Common myeloid progenitor, CD34-positive (primary cell): ENCODE measurements around the gene ANKRD16.

Experiments used
- CTCF ChIA-PET: fragments of 350-600 bp; sonication (Branson Sonifier 250); formaldehyde crosslinking; loops from one replicate; lab custom pipeline; 2021; ENCODE audit warnings: antibody characterized with exemption; lab: Charles Lee
- POLR2A ChIA-PET: fragments of 350-600 bp; sonication (Branson Sonifier 250); formaldehyde crosslinking; loops from one replicate; lab custom pipeline; 2021; ENCODE audit warnings: antibody characterized with exemption; lab: Charles Lee
- DNase-seq, 3 donors: peaks; one replicate each; pipeline versions ENCODE4 v3.0.0 to v3.0.0-alpha.2; 2013
- H3K27ac ChIP-seq, 2 experiments: 1 replicate in 1 of 2; 2 replicates in 1 of 2; pipeline ENCODE4 v1.7.0; 2013; ENCODE audit warnings: inconsistent platforms in 2 of 2, low read length in 2 of 2, mild to moderate bottlenecking in 2 of 2, low read depth in 1 of 2, moderate library complexity in 1 of 2; ENCODE audit not compliant: severe bottlenecking in 2 of 2, insufficient read depth in 1 of 2, poor library complexity in 1 of 2
- H3K27me3 ChIP-seq, 5 experiments: replicated peaks in 2 of 5; 1 replicate in 3 of 5; 2 replicates in 2 of 5; pipeline versions ENCODE4 v1.6.1 to v1.7.0; 2013; ENCODE audit warnings: low read length in 4 of 5, mild to moderate bottlenecking in 2 of 5, moderate library complexity in 2 of 5, inconsistent platforms in 1 of 5; ENCODE audit not compliant: insufficient read depth in 5 of 5, control insufficient read depth in 4 of 5
- H3K36me3 ChIP-seq, 4 experiments: 1 replicate in 2 of 4; 2 replicates in 2 of 4; pipeline versions ENCODE4 v1.6.1 to v1.7.0; 2013; ENCODE audit warnings: low read length in 3 of 4, control low read depth in 1 of 4, mild to moderate bottlenecking in 1 of 4; ENCODE audit not compliant: control insufficient read depth in 4 of 4, insufficient read depth in 4 of 4
- H3K4me1 ChIP-seq, 4 experiments: 1 replicate in 3 of 4; 2 replicates in 1 of 4; pipeline versions ENCODE4 v1.6.1 to v1.7.1; 2013; ENCODE audit warnings: low read length in 3 of 4, mild to moderate bottlenecking in 3 of 4, control low read depth in 1 of 4, inconsistent platforms in 1 of 4, moderate library complexity in 1 of 4; ENCODE audit not compliant: control insufficient read depth in 4 of 4, insufficient read depth in 4 of 4; ENCODE audit errors: control extremely low read depth in 1 of 4
- H3K4me3 ChIP-seq, 7 experiments: 1 replicate in 4 of 7; 2 replicates in 3 of 7; pipeline versions ENCODE4 v1.5.1 to v1.7.0; 2013; ENCODE audit warnings: mild to moderate bottlenecking in 7 of 7, low read length in 6 of 7, moderate library complexity in 6 of 7, inconsistent platforms in 2 of 7, low read depth in 2 of 7, control low read depth in 1 of 7; ENCODE audit not compliant: insufficient read depth in 4 of 7, control insufficient read depth in 1 of 7; ENCODE audit errors: extremely low read depth in 1 of 7
- H3K9me3 ChIP-seq, 5 experiments: 1 replicate in 4 of 5; 2 replicates in 1 of 5; pipeline versions ENCODE4 v1.6.1 to v1.7.1; 2013; ENCODE audit warnings: low read length in 4 of 5, mild to moderate bottlenecking in 2 of 5, inconsistent platforms in 1 of 5, low read depth in 1 of 5, moderate library complexity in 1 of 5; ENCODE audit not compliant: control insufficient read depth in 4 of 5, insufficient read depth in 2 of 5; ENCODE audit errors: control extremely low read depth in 1 of 5
- WGBS: methylation state at CpG from one replicate; pipeline ENCODE4 v1.1.5; 2013; ENCODE audit not compliant: insufficient coverage; 5-methylcytosine and 5-hydroxymethylcytosine counted together

ANKRD16 gene

GRCh38 chr10:5930272-5930671 is 40.6 kb upstream of the ANKRD16 start:
- H3K4me1 ChIP-seq, result no peaks in the 10 kb centered on the region
- H3K36me3 ChIP-seq, result peaks cover 21 to 69% (median 52%) of the 10 kb centered on the region in 4 experiments
- 92% methylated on average over 10 of the region's 11 CpGs for WGBS
- DNase-seq, result no peak
- no peak overlapping the region for H3K27ac ChIP-seq
- no peak overlapping the region for H3K4me3 ChIP-seq
- no peaks in the 10 kb centered on the region for H3K27me3 ChIP-seq
- no peaks in the 10 kb centered on the region for H3K9me3 ChIP-seq
- ChIA-PET POLR2A (interaction anchor here (0.6 kb wide), 1 partner anchor 31 kb away, joined by 3 read pairs; no protein-coding TSS in a partner anchor), CTCF (no interaction called here)

- no peak overlapping the region for H3K4me3 ChIP-seq
- no peaks in the 10 kb centered on the region for H3K4me1 ChIP-seq
- CTCF ChIA-PET, result no interaction called here
- DNase-seq, result no peak
- peaks cover 19 to 72% (median 53%) of the 10 kb centered on the region in 4 experiments for H3K36me3 ChIP-seq
- no peak overlapping the region for H3K27ac ChIP-seq
- no peaks in the 10 kb centered on the region for H3K27me3 ChIP-seq
- H3K9me3 ChIP-seq, result no peaks in the 10 kb centered on the region
- POLR2A ChIA-PET, result no interaction called here
- 98% methylated on average over 5 of the region's 8 CpGs for WGBS
These were observed 39.7 kb upstream of the ANKRD16 start for GRCh38 chr10:5929442-5929841.

- POLR2A ChIA-PET, result no interaction called here
- no peak overlapping the region for H3K4me3 ChIP-seq
- no peaks in the 10 kb centered on the region for H3K27me3 ChIP-seq
- H3K36me3 ChIP-seq, result peaks cover 22 to 85% (median 62%) of the 10 kb centered on the region in 4 experiments
- no peaks in the 10 kb centered on the region for H3K9me3 ChIP-seq
- DNase-seq, result no peak
- H3K4me1 ChIP-seq, result no peaks in the 10 kb centered on the region
- CTCF ChIA-PET, result no interaction called here
- WGBS, result 98% methylated on average over 8 of the region's 8 CpGs
- no peak overlapping the region for H3K27ac ChIP-seq
These were observed 37.6 kb upstream of the ANKRD16 start for GRCh38 chr10:5927306-5927705.

GRCh38 chr10:5924889-5925288 is 35.2 kb upstream of the ANKRD16 start:
- H3K4me3 ChIP-seq, result no peak overlapping the region
- no peak for DNase-seq
- peaks cover 30 to 90% (median 74%) of the 10 kb centered on the region in 4 experiments for H3K36me3 ChIP-seq
- POLR2A ChIA-PET, result no interaction called here
- no peaks in the 10 kb centered on the region for H3K27me3 ChIP-seq
- H3K4me1 ChIP-seq, result no peaks in the 10 kb centered on the region
- CTCF ChIA-PET, result interaction anchor here (0.6 kb wide), 1 partner anchor 124 kb away, joined by 4 read pairs; no protein-coding TSS in a partner anchor
- H3K27ac ChIP-seq, result no peak overlapping the region
- whole genome bisulfite sequencing, result 95% methylated on average over 10 of the region's 10 CpGs
- H3K9me3 ChIP-seq, result no peaks in the 10 kb centered on the region

DNA sequence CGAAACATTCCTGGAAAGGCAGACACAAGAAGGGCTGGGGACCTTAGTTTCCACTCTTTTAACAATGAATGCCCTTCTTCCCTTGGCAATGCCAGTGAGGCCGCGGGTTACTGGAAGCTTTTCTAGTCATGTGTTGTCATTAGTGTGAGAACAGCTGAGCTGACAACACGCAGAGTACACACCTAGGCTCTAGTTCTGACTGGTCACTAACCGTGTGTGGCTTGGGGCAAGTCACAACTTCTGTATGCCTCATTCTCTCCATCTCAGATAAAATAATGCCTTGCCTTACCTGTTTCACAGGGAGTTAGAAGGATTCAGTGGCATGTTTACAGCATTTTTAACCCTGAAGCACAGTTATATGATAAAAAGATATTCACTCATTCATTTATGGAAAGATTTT is 32.1 kb upstream of the ANKRD16 start:
- Histone ChIP-seq H3K4me1 (no peaks in the 10 kb centered on the region), H3K9me3 (no peaks in the 10 kb centered on the region), H3K4me3 (no peak overlapping the region), H3K27ac (no peak overlapping the region), H3K36me3 (peaks cover 31 to 89% (median 74%) of the 10 kb centered on the region in 4 experiments), H3K27me3 (no peaks in the 10 kb centered on the region)
- POLR2A ChIA-PET, result no interaction called here
- CTCF ChIA-PET, result no interaction called here
- WGBS, result 100% methylated on average over 3 of the region's 5 CpGs
- no peak for DNase-seq

GRCh38 chr10:5919568-5919967 is 29.9 kb upstream of the ANKRD16 start:
- Histone ChIP-seq H3K9me3 (no peaks in the 10 kb centered on the region), H3K4me1 (no peaks in the 10 kb centered on the region), H3K27ac (no peak overlapping the region), H3K4me3 (no peak overlapping the region), H3K27me3 (no peaks in the 10 kb centered on the region), H3K36me3 (peaks cover 39 to 95% (median 81%) of the 10 kb centered on the region in 4 experiments)
- DNase-seq, result no peak
- no CpG with 5 or more reads among the region's 7 CpGs for WGBS
- POLR2A ChIA-PET, result no interaction called here
- CTCF ChIA-PET, result interaction anchor here (1.0 kb wide), 1 partner anchor 13 kb away, joined by 3 read pairs; no protein-coding TSS in a partner anchor

- no peak for DNase-seq
- H3K4me3 ChIP-seq, result no peak overlapping the region
- no peaks in the 10 kb centered on the region for H3K27me3 ChIP-seq
- no peaks in the 10 kb centered on the region for H3K4me1 ChIP-seq
- no peak overlapping the region for H3K27ac ChIP-seq
- 100% methylated on average over 1 of the region's 4 CpGs for WGBS
- H3K36me3 ChIP-seq, result peaks cover 43 to 95% (median 80%) of the 10 kb centered on the region in 4 experiments
- H3K9me3 ChIP-seq, result no peaks in the 10 kb centered on the region
- POLR2A ChIA-PET, result no interaction called here
- CTCF ChIA-PET, result interaction anchor here (0.9 to 1.2 kb wide), 3 partner anchors 13 to 18 kb away, joined by 3 read pairs; no protein-coding TSS in a partner anchor
These were observed 29.1 kb upstream of the ANKRD16 start for GRCh38 chr10:5918763-5919162.
